Retinal pigment epithelial cell (primary cell): Measurements from ENCODE around the gene ERCC6.

Source experiments
- DNase-seq: peaks from one replicate; pipeline ENCODE4 v3.0.0-alpha.2; 2010; ENCODE audit warnings: low read depth
- H3K4me3 ChIP-seq: 2 replicates; pipeline ENCODE4 v1.5.1; 2011; ENCODE audit warnings: mild to moderate bottlenecking, low read length, control low read depth, moderate library complexity
- TF ChIP-seq, protein P1 (sequence below): conservative IDR thresholded peaks from 2 replicates; pipeline ENCODE4 v1.5.1; 2011; ENCODE audit warnings: low read depth, low read length, control low read depth, inconsistent platforms

The ERCC6 gene

DNA sequence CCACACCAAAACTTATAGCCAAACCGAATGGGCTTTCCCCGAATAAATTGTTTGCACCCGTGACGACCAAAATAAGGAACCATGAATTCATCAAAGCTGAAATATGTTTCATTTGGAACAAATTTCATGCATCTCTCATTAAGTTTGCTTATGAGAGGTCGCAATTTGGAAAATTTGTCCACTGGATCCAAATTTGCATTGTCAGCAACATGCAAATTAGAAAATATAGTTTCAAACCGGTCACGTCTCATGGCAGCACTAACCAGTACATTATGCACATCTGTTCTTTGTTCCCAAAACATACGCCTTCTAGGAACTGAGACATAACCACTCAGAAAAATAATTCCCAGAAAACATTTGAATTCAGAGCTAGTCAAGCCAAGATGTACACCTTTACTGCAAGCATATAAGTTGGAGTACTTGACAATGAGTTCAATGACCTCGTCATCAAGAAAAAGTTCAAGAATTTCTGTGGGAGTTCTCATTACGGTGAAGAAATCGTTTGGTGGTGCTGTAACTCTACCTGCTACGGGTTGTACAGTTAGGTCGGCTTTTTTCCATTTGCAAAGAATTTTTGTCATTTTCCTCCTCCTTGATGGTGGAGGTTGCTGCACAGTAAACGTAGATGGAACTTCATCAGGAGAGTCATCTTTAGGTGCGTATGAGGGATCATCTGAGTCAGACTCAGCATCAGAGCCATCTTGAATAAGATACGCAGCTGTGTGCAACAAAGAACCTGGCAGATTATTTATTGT is 22.5 kb downstream of the ERCC6 start:
- TF ChIP-seq, protein P1, sequence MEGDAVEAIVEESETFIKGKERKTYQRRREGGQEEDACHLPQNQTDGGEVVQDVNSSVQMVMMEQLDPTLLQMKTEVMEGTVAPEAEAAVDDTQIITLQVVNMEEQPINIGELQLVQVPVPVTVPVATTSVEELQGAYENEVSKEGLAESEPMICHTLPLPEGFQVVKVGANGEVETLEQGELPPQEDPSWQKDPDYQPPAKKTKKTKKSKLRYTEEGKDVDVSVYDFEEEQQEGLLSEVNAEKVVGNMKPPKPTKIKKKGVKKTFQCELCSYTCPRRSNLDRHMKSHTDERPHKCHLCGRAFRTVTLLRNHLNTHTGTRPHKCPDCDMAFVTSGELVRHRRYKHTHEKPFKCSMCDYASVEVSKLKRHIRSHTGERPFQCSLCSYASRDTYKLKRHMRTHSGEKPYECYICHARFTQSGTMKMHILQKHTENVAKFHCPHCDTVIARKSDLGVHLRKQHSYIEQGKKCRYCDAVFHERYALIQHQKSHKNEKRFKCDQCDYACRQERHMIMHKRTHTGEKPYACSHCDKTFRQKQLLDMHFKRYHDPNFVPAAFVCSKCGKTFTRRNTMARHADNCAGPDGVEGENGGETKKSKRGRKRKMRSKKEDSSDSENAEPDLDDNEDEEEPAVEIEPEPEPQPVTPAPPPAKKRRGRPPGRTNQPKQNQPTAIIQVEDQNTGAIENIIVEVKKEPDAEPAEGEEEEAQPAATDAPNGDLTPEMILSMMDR: no peak
- no peak overlapping the region for H3K4me3 ChIP-seq
- no peak for DNase-seq

DNA sequence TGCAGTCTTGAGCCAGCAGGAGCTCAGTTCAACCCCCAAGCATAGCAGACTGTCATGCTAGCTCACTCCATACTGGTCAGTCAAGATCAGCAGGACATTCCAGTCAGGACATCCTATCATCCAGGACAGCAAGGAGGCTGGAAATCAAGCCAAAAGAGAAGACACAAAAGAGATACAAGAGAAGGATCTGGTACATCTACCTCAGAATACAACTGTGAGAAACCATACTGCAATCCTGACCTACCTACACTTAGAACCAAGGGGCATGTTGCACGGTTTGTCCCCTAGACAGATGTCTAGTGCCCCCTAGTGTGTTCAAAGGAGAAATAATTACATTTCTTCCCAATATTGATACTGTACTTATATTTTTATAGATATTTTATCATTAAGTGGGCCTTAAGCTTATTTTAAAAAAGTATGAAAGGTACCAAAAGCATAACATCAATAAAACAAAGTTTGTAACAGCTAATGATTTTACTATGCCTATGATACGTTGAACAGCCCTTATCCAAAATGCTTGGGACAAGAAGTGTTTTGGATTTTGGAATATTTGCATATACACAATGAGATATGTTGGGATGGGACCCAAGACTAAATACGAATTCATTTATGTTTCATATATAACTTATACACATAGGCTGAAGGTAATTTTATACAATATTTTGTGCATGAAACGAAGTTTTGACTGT is 26.7 kb downstream of the ERCC6 start:
- no peak for DNase-seq

DNA sequence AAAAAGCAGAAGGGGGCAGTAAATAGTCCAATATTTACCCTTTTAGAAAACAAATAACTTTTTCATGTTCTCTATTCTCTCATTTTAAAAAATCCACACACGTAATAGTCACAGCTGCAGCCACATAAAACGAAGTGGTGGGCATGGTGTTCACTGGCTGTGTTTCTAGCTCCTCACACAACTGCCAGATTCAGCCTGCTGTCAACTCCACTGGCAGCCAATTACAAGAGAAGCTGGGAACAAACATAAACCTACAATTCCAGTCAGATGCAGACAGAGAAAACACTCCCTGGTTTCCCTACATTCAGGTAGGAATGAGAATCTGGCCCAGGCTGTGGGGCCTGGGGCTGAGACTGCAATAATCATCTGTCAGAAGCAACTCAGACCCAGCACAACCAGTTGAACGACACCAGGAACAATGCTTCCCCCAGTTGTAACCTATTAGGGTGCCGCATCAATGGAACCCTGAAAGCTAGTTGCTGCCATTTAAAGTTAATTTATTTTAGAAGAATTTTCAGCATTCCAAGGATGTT is 29.1 kb downstream of the ERCC6 start:
- H3K4me3 ChIP-seq: no peak overlapping the region
- TF ChIP-seq, protein P1: no peak
- DNase-seq: no peak

More for the DNA sequence above, 26.7 kb downstream of the ERCC6 start:
- TF ChIP-seq, protein P1: peak; percentile 66
- H3K4me3 ChIP-seq: no peak overlapping the region

DNA sequence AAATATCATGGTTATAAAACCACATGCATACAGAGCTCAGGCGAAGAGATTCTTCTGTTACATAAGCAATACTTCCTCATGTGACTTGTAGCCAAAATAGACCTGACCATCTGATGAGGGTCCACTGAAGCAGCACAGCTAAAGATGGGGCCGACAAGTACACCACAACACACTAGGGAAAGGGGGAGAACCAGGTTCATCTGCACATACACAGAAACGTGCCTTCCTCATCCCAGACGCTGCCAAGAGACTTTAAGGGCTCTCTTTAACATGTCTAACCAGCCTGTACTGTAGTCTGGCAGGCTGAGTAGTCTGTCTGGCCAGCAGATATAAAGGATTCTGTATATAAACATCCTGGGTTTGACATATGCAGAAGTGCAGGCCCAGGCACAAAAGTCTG is 30.3 kb downstream of the ERCC6 start:
- no peak for DNase-seq
- no peak overlapping the region for H3K4me3 ChIP-seq
- TF ChIP-seq, protein P1: no peak

DNA sequence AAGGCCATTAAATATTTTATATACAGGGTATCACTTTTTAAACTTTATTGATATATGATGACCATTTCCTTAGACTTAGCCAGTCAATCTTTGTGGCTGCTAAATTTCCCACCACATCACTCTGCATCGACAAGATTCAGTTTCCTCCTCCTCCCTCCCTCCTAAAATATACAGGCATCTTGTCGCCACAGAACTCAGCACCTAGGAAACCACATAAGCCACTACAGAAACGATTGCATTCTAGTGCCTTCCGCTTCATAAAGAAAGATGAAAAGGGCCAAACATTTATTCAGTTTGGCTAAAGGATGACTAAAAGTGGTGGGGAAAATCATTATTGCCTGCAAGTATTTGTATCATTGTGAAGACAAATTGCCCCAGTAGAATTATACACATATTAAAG is 30.7 kb downstream of the ERCC6 start:
- no peak for DNase-seq
- TF ChIP-seq, protein P1: no peak
- no peak overlapping the region for H3K4me3 ChIP-seq

DNA sequence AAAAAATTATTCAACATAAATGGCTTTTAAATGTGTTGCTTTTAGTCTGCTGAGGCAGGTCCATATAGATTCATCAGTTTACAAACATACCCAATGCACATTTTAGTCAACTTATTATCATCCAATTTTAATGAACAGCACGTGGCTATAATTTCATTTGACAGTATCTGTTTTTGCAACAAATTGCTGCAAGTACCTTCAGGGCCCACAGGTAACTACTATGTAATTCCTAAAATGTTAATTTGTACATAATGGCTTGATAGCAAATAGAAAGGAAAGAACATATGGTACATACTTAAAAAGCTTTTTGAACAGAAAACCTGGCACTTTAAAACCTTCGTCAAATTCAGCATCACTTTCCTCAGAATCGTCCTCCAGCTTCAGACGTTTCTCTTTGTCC is 33.3 kb downstream of the ERCC6 start:
- DNase-seq: no peak
- no peak overlapping the region for H3K4me3 ChIP-seq

More for the DNA sequence above, 33.3 kb downstream of the ERCC6 start:
- TF ChIP-seq, protein P1: no peak
